ENCODE results near the gene PGM3.

PGM3 gene

GRCh38 chr6:83183082-83183828 is 9.8 kb downstream of the PGM3 start:
- no peak for TF ChIP-seq CTCF (IDR thresholded peaks at IDR 0.05; ENCODE audit: borderline replicate concordance, insufficient read depth, low read depth, low read length)
- H3K4me3 ChIP-seq (ENCODE audit: low read depth, low read length): no peak overlapping the region

- TF ChIP-seq CTCF (IDR thresholded peaks at IDR 0.05; ENCODE audit: borderline replicate concordance, insufficient read depth, low read depth, low read length): no peak
- no peak overlapping the region for H3K4me3 ChIP-seq (ENCODE audit: low read depth, low read length)
Observed at GRCh38 chr6:83182114-83182513, 11.0 kb downstream of the PGM3 start.

GRCh38 chr6:83180426-83180950 is 12.6 kb downstream of the PGM3 start:
- H3K4me3 ChIP-seq (ENCODE audit: low read depth, low read length): no peak overlapping the region
- TF ChIP-seq CTCF (IDR thresholded peaks at IDR 0.05; ENCODE audit: borderline replicate concordance, insufficient read depth, low read depth, low read length): no peak

- no peak for TF ChIP-seq CTCF (IDR thresholded peaks at IDR 0.05; ENCODE audit: borderline replicate concordance, insufficient read depth, low read depth, low read length)
- no peak overlapping the region for H3K4me3 ChIP-seq (ENCODE audit: low read depth, low read length)
Observed at GRCh38 chr6:83176246-83176645, 16.8 kb downstream of the PGM3 start.

- no peak overlapping the region for H3K4me3 ChIP-seq (ENCODE audit: low read depth, low read length)
- TF ChIP-seq CTCF (IDR thresholded peaks at IDR 0.05; ENCODE audit: borderline replicate concordance, insufficient read depth, low read depth, low read length): no peak
Observed at GRCh38 chr6:83169511-83169910, 23.6 kb downstream of the PGM3 start.

- no peak overlapping the region for H3K4me3 ChIP-seq (ENCODE audit: low read depth, low read length)
- TF ChIP-seq CTCF (IDR thresholded peaks at IDR 0.05; ENCODE audit: borderline replicate concordance, insufficient read depth, low read depth, low read length): no peak
Observed at GRCh38 chr6:83169106-83169505, 24.0 kb downstream of the PGM3 start.

- H3K4me3 ChIP-seq (ENCODE audit: low read depth, low read length): no peak overlapping the region
- no peak for TF ChIP-seq CTCF (IDR thresholded peaks at IDR 0.05; ENCODE audit: borderline replicate concordance, insufficient read depth, low read depth, low read length)
Observed at GRCh38 chr6:83168556-83168955, 24.5 kb downstream of the PGM3 start.
